Measurements from ENCODE around the gene OTOP1.
"Not testable (repeated sequence)": the region's sequence is repeated elsewhere in the genome, so short reads cannot be mapped to it uniquely, and the experiment has no call there.

The OTOP1 gene

DNA sequence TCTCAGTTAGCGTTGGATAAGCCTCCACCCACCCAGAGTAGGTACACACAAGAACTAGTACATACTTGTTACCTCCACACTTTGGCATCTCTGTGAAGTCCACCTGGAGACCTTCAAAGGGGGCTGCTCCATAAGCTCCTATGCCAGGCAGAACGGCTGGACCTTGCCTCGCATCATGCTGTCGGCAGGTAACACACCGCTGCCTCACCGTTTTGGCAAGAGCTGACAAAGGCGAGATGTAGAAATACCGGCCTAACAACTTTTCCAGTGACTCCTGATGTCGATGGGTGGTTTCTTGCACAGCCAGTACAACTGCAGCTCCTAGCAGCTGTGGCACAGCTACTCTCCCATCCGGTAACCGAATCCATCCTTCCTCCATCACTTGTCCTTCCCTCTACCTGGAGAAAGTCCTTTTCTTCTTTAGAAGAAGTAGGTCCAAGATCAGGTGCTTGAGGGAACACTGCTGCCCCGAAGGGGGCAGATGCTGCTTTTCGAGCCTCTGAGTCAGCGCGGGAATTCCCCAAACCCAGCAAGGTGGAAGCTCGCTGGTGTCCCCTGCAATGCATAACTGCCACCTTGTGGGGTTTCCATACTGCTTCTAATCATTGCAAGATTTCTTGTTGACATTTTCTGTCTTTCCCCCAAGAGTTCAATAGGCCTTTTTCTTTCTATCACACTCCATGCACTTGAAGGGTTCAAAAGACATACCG, 65.6 kb downstream of the OTOP1 start:
- DNase-seq (ENCODE audit: low read depth), result not testable (repeated sequence)

DNA sequence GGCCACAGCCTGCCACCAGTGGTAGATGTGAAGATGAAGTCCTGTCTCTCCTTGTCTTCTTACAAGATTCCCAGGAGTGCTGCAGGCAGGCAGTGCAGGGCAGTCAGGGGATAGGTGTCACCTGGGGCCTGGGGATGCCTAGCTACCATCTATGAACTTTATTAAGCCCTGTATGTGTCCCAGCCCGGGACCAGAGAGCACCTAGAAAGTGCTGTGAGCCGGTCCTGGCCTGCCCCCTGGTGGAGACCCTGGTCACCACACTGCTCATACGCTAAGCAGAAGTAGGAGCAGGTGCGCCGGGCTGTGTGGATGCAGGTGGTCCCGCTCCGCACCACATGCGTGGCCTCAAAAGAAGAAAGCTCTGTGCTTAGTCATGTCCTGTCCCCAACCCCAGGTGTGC, 81.1 kb downstream of the OTOP1 start:
- DNase-seq (ENCODE audit: low read depth), result not testable (repeated sequence)

DNA sequence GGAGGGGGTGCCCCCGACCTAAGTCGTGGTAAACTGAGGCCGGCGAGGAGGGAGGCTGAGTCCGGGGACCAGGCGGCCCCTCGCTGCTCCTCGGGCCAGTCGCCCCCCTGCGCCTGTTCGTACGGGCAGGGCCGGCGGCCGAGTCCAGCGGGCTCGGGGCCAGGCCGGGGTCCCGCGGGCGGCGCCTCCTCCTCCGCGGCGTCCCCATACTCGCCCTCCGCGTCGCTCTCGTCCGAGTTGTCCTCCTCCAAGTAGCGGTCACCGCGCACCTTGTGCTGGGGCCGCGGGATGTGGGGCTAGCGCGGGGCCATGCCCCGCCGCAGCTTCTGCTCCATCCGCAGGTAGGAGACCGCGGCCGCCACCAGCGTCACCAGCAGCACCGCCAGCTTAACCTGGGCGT, 83.4 kb downstream of the OTOP1 start:
- not testable (repeated sequence) for DNase-seq (ENCODE audit: low read depth)

DNA sequence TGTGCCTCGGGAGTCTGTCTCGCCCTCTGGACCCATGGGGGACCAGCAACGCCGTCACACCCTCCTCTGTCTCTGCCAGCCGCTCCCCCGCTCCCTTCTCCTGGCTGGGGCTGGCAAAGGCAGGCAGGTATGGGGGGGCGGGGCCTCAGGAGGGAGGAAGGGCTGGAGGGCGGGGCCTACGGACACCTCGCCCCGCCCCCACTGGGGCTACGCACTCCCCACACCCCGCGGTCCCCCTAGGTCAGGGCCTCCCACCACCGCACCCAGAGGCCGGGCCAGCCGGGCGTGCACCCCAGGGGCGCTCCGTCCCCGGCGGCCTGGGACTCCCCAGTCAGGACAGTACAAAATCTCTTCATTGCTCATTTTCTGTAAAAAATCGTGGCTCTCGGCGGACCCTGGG, 84.0 kb downstream of the OTOP1 start:
- not testable (repeated sequence) for DNase-seq (ENCODE audit: low read depth)

DNA sequence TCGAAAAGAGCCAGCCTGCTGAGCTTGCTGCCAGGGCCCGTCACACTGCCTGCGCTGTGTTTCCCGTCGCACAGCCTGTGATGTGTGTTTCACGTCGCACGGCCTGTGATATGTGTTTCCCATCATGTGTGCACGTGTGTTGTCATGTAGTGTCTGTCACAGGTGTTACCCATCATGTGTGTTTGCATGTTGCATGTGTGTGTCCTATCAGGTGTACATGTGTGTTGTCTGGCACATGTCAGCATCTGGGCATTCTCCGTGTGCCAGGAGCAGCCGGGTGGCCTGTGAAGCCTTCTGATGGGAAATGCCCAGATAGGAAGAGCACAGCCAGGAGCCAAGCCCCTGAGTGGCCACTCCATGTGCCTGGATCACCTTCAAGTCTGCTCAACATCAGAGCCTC, 85.5 kb downstream of the OTOP1 start:
- DNase-seq (ENCODE audit: low read depth), result not testable (repeated sequence)
